Sigmoid colon (tissue), 7 donors: Measurements from ENCODE around the gene UBALD2. TPM values are rescaled to one million over a fixed set of nuclear protein-coding genes. Genes with fewer than 3 reads are reported as not detected.

Experiments used
- DNase-seq: peaks from one replicate; pipeline ENCODE4 v3.0.0-alpha.2; 2019
- H3K27ac ChIP-seq, 4 donors: fragments of 200-600 bp; sonication (generic); one replicate each; pipeline ENCODE4 v1.5.1; 2016 to 2019; ENCODE audit warnings: mild to moderate bottlenecking in 1 of 4
- H3K27me3 ChIP-seq, 3 donors: fragments of 200-600 bp; sonication (generic); one replicate each; pipeline ENCODE4 v1.5.1; 2019; ENCODE audit warnings: mild to moderate bottlenecking in 1 of 3
- H3K36me3 ChIP-seq, 4 donors: fragments of 200-600 bp; sonication (generic); one replicate each; pipeline ENCODE4 v1.5.1; 2016 to 2019
- H3K4me1 ChIP-seq, 4 donors: fragments of 200-600 bp; sonication (generic); one replicate each; pipeline ENCODE4 v1.5.1; 2017 to 2019
- H3K4me3 ChIP-seq, 4 donors: fragments of 200-600 bp; sonication (generic); one replicate each; pipeline ENCODE4 v1.5.1; 2017 to 2019; ENCODE audit warnings: mild to moderate bottlenecking in 2 of 4, moderate library complexity in 1 of 4
- H3K9me3 ChIP-seq, 4 donors: fragments of 200-600 bp in 3 of 4; sonication (generic) in 3 of 4; one replicate each; pipeline versions ENCODE4 v1.5.1 to v1.6.1; 2013 to 2019
- CTCF ChIP-seq, 4 experiments: fragments of 450-650 bp in 3 of 4; fragments of 200-600 bp in 1 of 4; IDR thresholded peaks; one replicate each; pipeline ENCODE4 v1.5.1; 2016 to 2019; ENCODE audit warnings: antibody characterized with exemption in 4 of 4, mild to moderate bottlenecking in 3 of 4, moderate library complexity in 2 of 4
- EP300 ChIP-seq, 4 donors: sonication (generic); formaldehyde crosslinking; IDR thresholded peaks; one replicate each; pipeline ENCODE4 v1.6.1; 2017; ENCODE audit warnings: antibody characterized with exemption in 4 of 4
- POLR2A ChIP-seq, 2 donors: fragments of 450-650 bp; IDR thresholded peaks; one replicate each; pipeline ENCODE4 v1.6.1; 2016; ENCODE audit warnings: antibody characterized with exemption in 2 of 2, mild to moderate bottlenecking in 2 of 2, moderate library complexity in 2 of 2
- POLR2AphosphoS5 ChIP-seq, 4 donors: sonication (generic); formaldehyde crosslinking; IDR thresholded peaks; one replicate each; pipeline ENCODE4 v1.6.1; 2017; ENCODE audit warnings: antibody characterized with exemption in 4 of 4
- WGBS, 2 donors: extraction: QIAGEN DNeasy Blood & Tissue Kit; methylation state at CpG; one replicate each; pipeline ENCODE4 v1.1.7; 2013; 5-methylcytosine and 5-hydroxymethylcytosine counted together
- intact Hi-C: fragments of 100-400 bp; cut with DNase I; formaldehyde crosslinking; loops from one replicate; pipeline ENCODE4 v1.15.1; 2023
- polyA plus RNA-seq, 3 donors: library from polyadenylated mRNA; stranded (reverse); fragments of 200-250 nt; gene quantifications; one replicate each; pipeline ENCODE4 v1.2.3, GENCODE V29; 2013
- total RNA-seq, 4 donors: library from RNA; depleted of rRNA; stranded (reverse); fragments of >200 nt; gene quantifications; one replicate each; pipeline ENCODE4 v1.1.0, GENCODE V29; 2016
- donor health status: healthy with polysubstance abuse.
- donor health status: Bipolar disorder and iron deficiency.
- donor health status: healthy.

UBALD2 gene
- total and polyA plus RNA-seq, 7 donors = 3.9 to 105 (median 11.8) TPM

DNA sequence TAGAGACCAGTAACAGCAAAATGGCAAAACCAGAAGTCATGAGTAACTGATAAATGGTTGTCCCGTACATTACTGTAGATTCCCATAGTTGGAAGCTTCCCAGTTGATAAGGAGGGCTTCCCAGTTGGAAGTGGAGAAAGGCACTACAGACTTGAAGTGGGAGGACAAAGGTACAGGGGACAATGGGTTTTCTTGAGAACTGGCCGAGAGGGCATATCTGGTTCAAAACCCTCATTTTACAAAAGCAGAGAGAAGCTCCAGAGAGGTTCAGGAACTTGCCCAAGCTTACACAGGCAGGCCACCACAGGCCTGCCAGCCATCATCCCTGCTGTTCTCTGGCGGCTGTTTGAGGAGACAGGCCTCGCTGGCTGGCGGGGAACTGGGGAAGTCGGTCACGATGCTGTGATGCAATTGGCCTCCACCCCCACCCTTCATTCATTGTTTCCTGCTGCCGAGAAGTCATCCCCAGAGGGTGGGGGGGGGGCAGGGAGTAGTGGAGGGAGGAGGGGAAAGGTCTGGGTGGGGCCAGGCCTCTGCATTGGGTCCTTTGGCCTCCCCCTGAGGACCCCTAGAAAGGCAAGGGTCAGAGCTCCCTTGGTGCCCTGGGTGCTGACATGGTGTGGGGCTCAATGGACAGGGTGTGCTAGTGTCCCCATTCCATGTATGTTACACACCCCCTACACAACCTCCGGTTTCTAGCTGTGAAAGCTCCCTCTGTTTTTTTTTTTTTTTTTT, 3.0 kb downstream of the UBALD2 start:
- Histone ChIP-seq H3K36me3 (peaks cover 6 to 24% (median 9%) of the 10 kb centered on the region in 4 donors), H3K27ac (peak overlapping the region; percentile 31 to 92 (median 92)), H3K4me1 (peaks cover 0 to 74% (median 66%) of the 10 kb centered on the region in 4 donors), H3K9me3 (no peaks in the 10 kb centered on the region), H3K27me3 (no peaks in the 10 kb centered on the region), H3K4me3 (no peak overlapping the region)
- TF ChIP-seq POLR2AphosphoS5 (IDR thresholded peaks at IDR 0.05) (peak; percentile 41 to 92 (median 70)), POLR2A (IDR thresholded peaks at IDR 0.05) (peak; percentile 14 to 16), CTCF (IDR thresholded peaks at IDR 0.05) (no peak)
- DNase-seq = peak; percentile 93
- intact Hi-C loops = no loop called here
- 15 to 16% methylated on average over 9 of the region's 9 CpGs for WGBS, 2 donors

GRCh38 chr17:76268991-76269981, 4.1 kb downstream of the UBALD2 start:
- Histone ChIP-seq H3K9me3 (no peaks in the 10 kb centered on the region), H3K4me3 (no peak overlapping the region), H3K27me3 (no peaks in the 10 kb centered on the region), H3K27ac (peak overlapping the region; percentile 31 to 92 (median 70)), H3K36me3 (peaks cover 6 to 24% (median 9%) of the 10 kb centered on the region in 4 donors), H3K4me1 (peaks cover 0 to 71% (median 62%) of the 10 kb centered on the region in 4 donors)
- no peak for TF ChIP-seq POLR2AphosphoS5 (IDR thresholded peaks at IDR 0.05)
- TF ChIP-seq CTCF (IDR thresholded peaks at IDR 0.05) = no peak
- TF ChIP-seq POLR2A (IDR thresholded peaks at IDR 0.05) = no peak
- TF ChIP-seq EP300 (IDR thresholded peaks at IDR 0.05) = no peak
- intact Hi-C loops = no loop called here
- DNase-seq = no peak
- 75 to 77% methylated on average over 12 of the region's 12 CpGs for WGBS, 2 donors

DNA sequence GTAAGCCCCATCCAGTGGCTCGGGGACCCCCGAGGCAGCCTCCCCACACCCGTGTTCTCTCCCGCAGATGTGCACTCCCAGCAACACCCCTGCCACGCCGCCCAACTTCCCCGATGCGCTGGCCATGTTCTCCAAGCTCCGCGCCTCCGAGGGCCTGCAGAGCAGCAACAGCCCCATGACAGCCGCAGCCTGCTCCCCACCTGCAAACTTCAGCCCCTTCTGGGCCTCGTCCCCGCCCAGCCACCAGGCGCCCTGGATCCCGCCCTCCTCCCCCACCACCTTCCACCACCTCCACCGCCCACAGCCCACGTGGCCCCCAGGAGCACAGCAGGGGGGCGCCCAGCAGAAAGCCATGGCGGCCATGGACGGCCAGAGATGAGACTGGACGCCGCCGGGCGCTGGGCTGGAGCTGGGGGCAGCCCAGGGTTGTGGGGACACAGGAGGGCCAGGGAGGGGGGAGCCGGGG, 5.0 kb downstream of the UBALD2 start:
- DNase-seq = no peak
- H3K9me3 ChIP-seq = no peaks in the 10 kb centered on the region
- H3K27me3 ChIP-seq = no peaks in the 10 kb centered on the region
- peaks cover 0 to 67% (median 57%) of the 10 kb centered on the region in 4 donors for H3K4me1 ChIP-seq
- H3K36me3 ChIP-seq = peaks cover 6 to 24% (median 9%) of the 10 kb centered on the region in 4 donors
- WGBS, 2 donors = 77 to 81% methylated on average over 26 of the region's 26 CpGs
- intact Hi-C loops = no loop called here
- H3K4me3 ChIP-seq = no peak overlapping the region
- H3K27ac ChIP-seq = no peak overlapping the region
- TF ChIP-seq CTCF (IDR thresholded peaks at IDR 0.05) (no peak), EP300 (IDR thresholded peaks at IDR 0.05) (no peak), POLR2AphosphoS5 (IDR thresholded peaks at IDR 0.05) (no peak), POLR2A (IDR thresholded peaks at IDR 0.05) (no peak)

DNA sequence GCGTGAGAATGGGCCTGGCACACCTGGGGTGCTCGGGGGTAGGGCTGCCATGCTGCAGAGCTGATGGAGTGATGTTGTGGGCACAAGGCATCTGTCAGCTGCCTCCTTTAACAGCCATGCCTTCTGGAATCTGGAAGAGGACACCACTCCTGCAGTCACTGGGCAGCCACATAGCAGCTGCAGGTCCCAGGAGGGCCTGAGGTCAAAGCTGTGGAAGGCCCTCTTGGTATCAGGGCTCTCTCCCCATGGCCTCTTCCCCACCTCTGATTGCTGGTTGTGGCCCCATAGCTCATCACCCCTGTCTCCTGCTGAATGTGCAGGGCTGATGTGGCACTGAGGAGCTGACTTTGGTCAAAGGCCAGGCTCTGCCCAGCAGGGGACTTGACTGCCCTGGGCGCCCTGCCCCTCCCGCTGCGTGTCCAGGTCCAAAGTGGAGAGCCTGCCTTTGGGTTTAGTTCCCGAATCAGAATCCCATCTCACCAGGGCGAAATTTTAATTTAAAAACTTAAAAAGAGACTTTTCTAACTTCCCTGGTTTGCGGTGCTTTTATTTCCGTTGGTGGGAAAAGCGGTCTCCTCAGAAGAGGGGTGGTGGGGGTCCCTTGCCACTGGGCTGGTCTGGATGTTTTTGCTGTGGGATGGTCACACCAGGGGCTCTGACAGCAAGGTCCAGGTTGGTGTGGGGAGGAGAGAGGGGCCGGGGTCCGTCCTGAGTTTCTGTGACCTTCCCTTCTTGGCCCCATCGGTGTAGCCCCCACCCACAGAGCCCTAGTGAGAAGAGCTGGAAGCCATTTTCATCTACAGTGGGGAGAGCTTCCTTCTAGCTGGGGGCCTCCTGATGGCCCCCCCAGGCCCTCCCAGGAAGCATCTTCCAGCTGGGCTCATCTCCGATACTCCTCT, 5.9 kb downstream of the UBALD2 start:
- Histone ChIP-seq H3K9me3 (no peaks in the 10 kb centered on the region), H3K4me1 (peaks cover 0 to 67% (median 57%) of the 10 kb centered on the region in 4 donors), H3K27me3 (no peaks in the 10 kb centered on the region), H3K27ac (peak overlapping the region in 1 of 4 donors; percentile 29), H3K4me3 (peak overlapping the region in 1 of 4 donors; percentile 29), H3K36me3 (peaks cover 6 to 24% (median 9%) of the 10 kb centered on the region in 4 donors)
- intact Hi-C loops = no loop called here
- no peak for DNase-seq
- 67 to 74% methylated on average over 14 of the region's 14 CpGs for WGBS, 2 donors
- TF ChIP-seq EP300 (IDR thresholded peaks at IDR 0.05) (no peak), POLR2A (IDR thresholded peaks at IDR 0.05) (no peak), POLR2AphosphoS5 (IDR thresholded peaks at IDR 0.05) (no peak), CTCF (IDR thresholded peaks at IDR 0.05) (no peak)
